Measurements from ENCODE around the gene FNDC1.

Gene FNDC1

DNA sequence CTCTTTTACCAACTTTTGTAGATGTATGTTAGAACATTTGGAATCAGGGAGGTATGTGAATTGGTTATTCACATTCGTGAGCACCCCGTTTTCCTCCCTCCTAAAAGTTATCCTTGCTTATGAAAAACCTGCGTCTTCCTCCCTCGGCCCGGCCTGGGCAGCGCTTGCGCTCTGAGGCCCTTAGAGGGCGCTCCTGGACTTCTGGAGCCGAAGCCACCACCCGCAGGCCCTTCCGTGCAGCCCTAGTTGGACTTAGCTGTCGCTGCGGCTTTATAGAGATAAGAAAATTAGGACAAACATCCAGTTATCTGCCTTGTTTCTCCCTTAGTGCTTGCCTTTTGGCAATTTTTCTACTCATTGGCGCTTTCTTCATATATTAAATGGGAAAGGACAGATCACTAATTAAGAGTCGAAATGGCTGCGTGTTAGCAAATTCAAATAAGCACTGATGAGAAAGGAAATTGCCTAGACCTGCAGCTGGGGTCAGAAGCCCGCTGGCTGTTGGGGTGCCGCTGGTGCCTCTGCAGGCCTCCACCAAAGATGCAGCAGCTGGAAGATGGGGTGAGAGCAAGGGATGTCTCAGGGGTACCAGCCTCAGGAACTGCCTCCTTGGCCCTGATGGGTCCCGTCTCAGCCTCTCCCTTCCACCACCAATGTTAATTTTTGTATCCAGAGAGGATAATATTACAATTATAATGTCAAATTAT is 5.2 kb downstream of the FNDC1 start:
- TF ChIP-seq, protein P1, sequence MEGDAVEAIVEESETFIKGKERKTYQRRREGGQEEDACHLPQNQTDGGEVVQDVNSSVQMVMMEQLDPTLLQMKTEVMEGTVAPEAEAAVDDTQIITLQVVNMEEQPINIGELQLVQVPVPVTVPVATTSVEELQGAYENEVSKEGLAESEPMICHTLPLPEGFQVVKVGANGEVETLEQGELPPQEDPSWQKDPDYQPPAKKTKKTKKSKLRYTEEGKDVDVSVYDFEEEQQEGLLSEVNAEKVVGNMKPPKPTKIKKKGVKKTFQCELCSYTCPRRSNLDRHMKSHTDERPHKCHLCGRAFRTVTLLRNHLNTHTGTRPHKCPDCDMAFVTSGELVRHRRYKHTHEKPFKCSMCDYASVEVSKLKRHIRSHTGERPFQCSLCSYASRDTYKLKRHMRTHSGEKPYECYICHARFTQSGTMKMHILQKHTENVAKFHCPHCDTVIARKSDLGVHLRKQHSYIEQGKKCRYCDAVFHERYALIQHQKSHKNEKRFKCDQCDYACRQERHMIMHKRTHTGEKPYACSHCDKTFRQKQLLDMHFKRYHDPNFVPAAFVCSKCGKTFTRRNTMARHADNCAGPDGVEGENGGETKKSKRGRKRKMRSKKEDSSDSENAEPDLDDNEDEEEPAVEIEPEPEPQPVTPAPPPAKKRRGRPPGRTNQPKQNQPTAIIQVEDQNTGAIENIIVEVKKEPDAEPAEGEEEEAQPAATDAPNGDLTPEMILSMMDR (conservative IDR thresholded peaks at IDR 0.05; ENCODE audit: low read depth) = peak; percentile 92
- no peak overlapping the region for H3K27ac ChIP-seq
- CTCF ChIA-PET = interaction anchor here (0.6 to 2.5 kb wide), 19 partner anchors 9 to 951 kb away, joined by 3 to 23 read pairs (median 3); no protein-coding TSS in a partner anchor
- DNase-seq (ENCODE audit: low spot score) = peak; percentile 67
- POLR2A ChIA-PET (ENCODE audit: low non-redundant PET) = no interaction called here

GRCh38 chr6:159176913-159177312 is 7.7 kb downstream of the FNDC1 start:
- H3K27ac ChIP-seq = no peak overlapping the region
- ChIA-PET CTCF (no interaction called here), POLR2A (ENCODE audit: low non-redundant PET) (no interaction called here)
- TF ChIP-seq, protein P1 (conservative IDR thresholded peaks at IDR 0.05; ENCODE audit: low read depth) = no peak
- DNase-seq (ENCODE audit: low spot score) = no peak

DNA sequence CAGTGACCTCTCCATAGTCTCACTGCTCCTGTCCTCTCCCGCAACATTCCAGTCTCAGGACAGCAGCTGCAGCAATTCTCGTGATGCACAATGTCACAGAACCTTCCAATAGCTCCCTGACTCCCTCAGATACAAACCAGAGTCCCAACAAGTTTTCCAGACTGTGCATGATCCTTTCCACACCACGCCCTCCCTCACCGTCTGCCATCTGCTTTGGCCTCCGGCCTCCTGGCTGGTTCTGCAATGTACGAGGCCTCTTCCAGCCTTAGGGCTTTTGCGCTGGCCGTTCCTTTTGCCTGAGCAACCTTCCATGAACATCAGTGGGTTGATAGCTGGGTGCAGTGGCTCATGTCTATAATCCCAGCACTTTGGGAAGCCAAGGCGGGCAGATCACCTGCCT is 9.6 kb downstream of the FNDC1 start:
- no peak for DNase-seq (ENCODE audit: low spot score)
- POLR2A ChIA-PET (ENCODE audit: low non-redundant PET) = interaction anchor here (0.6 kb wide), 1 partner anchor 396 kb away, joined by 5 read pairs; no protein-coding TSS in a partner anchor
- CTCF ChIA-PET = interaction anchor here (0.7 kb wide), 1 partner anchor 20 kb away, joined by 6 read pairs; no protein-coding TSS in a partner anchor
- TF ChIP-seq, protein P1 (conservative IDR thresholded peaks at IDR 0.05; ENCODE audit: low read depth) = no peak
- no peak overlapping the region for H3K27ac ChIP-seq

DNA sequence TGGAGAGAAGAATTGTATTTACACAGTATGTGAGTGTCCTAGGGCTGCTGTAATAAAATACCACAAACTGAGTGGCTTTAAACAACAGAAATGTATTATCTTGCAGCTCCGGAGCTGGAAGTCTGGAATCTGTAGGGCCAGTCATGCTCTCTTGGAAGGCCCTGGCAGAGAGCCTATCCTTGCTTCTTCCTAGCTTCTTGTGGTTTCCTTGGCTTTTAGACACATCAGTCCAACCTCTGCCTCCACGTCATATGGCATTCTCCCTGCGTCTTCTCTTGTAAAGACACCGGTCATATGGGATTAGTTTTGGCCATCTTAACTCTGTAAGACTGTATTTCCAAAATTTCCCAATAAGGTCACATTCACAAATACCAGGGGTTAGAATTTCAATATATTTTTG is 10.8 kb downstream of the FNDC1 start:
- POLR2A ChIA-PET (ENCODE audit: low non-redundant PET) = no interaction called here
- CTCF ChIA-PET = no interaction called here
- no peak for DNase-seq (ENCODE audit: low spot score)
- no peak overlapping the region for H3K27ac ChIP-seq
- TF ChIP-seq, protein P1 (conservative IDR thresholded peaks at IDR 0.05; ENCODE audit: low read depth) = no peak

GRCh38 chr6:159181914-159182313 is 12.7 kb downstream of the FNDC1 start:
- ChIA-PET POLR2A (ENCODE audit: low non-redundant PET) (no interaction called here), CTCF (no interaction called here)
- no peak overlapping the region for H3K27ac ChIP-seq
- no peak for DNase-seq (ENCODE audit: low spot score)
- TF ChIP-seq, protein P1 (conservative IDR thresholded peaks at IDR 0.05; ENCODE audit: low read depth) = no peak

DNA sequence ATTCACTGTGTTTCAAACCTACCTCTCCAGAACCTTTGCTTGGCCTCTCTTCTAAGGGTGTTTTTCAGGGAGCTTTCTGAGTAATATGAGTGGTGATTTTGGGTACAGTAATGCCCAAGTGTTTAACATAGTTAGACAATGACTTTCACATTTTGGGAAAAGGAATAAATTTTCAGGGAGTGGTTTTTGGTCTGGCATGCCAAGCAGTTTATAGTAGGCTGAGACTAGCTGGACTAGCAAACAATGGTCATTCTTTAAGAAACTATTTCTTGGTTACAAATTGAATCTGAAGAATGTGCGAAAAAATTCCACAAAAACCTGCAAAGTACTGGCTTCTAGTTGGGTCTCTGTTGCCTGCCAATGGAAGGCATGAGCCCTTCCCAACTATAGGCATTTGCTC is 15.4 kb downstream of the FNDC1 start:
- ChIA-PET POLR2A (ENCODE audit: low non-redundant PET) (no interaction called here), CTCF (interaction anchor here (1.5 kb wide), 1 partner anchor 10 kb away, joined by 11 read pairs; no protein-coding TSS in a partner anchor)
- H3K27ac ChIP-seq = no peak overlapping the region
- no peak for DNase-seq (ENCODE audit: low spot score)
- TF ChIP-seq, protein P1 (conservative IDR thresholded peaks at IDR 0.05; ENCODE audit: low read depth) = no peak

Measured in RWPE1 (cell line).